ENCODE measurements around the gene PPFIBP2. TPM values are rescaled to one million over a fixed set of nuclear protein-coding genes. Genes with fewer than 3 reads are reported as not detected.

PPFIBP2 gene
- total and polyA plus RNA-seq, 2 of the 13 experiments (the other 11 are each of a cell fraction or from before 2014, with no cell fraction given): 15.0 to 52.5 TPM

GRCh38 chr11:7514099-7514591, 346 bp downstream of the PPFIBP2 start (continued):
- TF ChIP-seq, protein P1, sequence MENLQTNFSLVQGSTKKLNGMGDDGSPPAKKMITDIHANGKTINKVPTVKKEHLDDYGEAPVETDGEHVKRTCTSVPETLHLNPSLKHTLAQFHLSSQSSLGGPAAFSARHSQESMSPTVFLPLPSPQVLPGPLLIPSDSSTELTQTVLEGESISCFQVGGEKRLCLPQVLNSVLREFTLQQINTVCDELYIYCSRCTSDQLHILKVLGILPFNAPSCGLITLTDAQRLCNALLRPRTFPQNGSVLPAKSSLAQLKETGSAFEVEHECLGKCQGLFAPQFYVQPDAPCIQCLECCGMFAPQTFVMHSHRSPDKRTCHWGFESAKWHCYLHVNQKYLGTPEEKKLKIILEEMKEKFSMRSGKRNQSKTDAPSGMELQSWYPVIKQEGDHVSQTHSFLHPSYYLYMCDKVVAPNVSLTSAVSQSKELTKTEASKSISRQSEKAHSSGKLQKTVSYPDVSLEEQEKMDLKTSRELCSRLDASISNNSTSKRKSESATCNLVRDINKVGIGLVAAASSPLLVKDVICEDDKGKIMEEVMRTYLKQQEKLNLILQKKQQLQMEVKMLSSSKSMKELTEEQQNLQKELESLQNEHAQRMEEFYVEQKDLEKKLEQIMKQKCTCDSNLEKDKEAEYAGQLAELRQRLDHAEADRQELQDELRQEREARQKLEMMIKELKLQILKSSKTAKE (CRISPR knock-in tag; IDR thresholded peaks at IDR 0.05; ENCODE audit: borderline replicate concordance): no peak
- TF ChIP-seq PHF21A (CRISPR knock-in tag; IDR thresholded peaks at IDR 0.05) (no peak), ATF4 (CRISPR knock-in tag; IDR thresholded peaks at IDR 0.05) (no peak), ZNF770 (CRISPR knock-in tag; IDR thresholded peaks at IDR 0.05) (no peak), TAF1 (CRISPR knock-in tag; IDR thresholded peaks at IDR 0.05) (peak; percentile 15; the same call in 1 of the 2 replicates), ZNF460 (CRISPR knock-in tag; IDR thresholded peaks at IDR 0.05; ENCODE audit: borderline replicate concordance) (no peak), HBP1 (CRISPR knock-in tag; IDR thresholded peaks at IDR 0.05; ENCODE audit: low read depth) (0 out of 2 replicates have a peak, but pooled peaks have one; percentile 19), PCBP1 (IDR thresholded peaks at IDR 0.05; ENCODE audit: borderline replicate concordance, low read depth, low read length) (no peak), ZC3H13 (CRISPR knock-in tag; IDR thresholded peaks at IDR 0.05) (no peak), ZNF83 (CRISPR knock-in tag; IDR thresholded peaks at IDR 0.05; ENCODE audit: borderline replicate concordance) (0 out of 2 replicates have a peak, but pooled peaks have one; percentile 35), JDP2 (CRISPR knock-in tag; IDR thresholded peaks at IDR 0.05; ENCODE audit: borderline replicate concordance) (no peak), GLI4 (CRISPR knock-in tag; IDR thresholded peaks at IDR 0.05; ENCODE audit: borderline replicate concordance) (no peak), PLRG1 (conservative IDR thresholded peaks at IDR 0.05) (no peak), NR0B2 (CRISPR knock-in tag; IDR thresholded peaks at IDR 0.05) (no peak)
- TF ChIP-seq, protein P2, sequence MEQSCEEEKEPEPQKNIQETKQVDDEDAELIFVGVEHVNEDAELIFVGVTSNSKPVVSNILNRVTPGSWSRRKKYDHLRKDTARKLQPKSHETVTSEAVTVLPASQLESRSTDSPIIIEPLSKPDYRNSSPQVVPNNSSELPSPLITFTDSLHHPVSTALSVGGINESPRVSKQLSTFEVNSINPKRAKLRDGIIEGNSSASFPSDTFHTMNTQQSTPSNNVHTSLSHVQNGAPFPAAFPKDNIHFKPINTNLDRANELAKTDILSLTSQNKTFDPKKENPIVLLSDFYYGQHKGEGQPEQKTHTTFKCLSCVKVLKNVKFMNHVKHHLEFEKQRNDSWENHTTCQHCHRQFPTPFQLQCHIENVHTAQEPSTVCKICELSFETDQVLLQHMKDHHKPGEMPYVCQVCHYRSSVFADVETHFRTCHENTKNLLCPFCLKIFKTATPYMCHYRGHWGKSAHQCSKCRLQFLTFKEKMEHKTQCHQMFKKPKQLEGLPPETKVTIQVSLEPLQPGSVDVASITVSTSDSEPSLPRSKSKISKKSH (CRISPR knock-in tag; IDR thresholded peaks at IDR 0.05; ENCODE audit: borderline replicate concordance): no peak
- TF ChIP-seq, protein P3, sequence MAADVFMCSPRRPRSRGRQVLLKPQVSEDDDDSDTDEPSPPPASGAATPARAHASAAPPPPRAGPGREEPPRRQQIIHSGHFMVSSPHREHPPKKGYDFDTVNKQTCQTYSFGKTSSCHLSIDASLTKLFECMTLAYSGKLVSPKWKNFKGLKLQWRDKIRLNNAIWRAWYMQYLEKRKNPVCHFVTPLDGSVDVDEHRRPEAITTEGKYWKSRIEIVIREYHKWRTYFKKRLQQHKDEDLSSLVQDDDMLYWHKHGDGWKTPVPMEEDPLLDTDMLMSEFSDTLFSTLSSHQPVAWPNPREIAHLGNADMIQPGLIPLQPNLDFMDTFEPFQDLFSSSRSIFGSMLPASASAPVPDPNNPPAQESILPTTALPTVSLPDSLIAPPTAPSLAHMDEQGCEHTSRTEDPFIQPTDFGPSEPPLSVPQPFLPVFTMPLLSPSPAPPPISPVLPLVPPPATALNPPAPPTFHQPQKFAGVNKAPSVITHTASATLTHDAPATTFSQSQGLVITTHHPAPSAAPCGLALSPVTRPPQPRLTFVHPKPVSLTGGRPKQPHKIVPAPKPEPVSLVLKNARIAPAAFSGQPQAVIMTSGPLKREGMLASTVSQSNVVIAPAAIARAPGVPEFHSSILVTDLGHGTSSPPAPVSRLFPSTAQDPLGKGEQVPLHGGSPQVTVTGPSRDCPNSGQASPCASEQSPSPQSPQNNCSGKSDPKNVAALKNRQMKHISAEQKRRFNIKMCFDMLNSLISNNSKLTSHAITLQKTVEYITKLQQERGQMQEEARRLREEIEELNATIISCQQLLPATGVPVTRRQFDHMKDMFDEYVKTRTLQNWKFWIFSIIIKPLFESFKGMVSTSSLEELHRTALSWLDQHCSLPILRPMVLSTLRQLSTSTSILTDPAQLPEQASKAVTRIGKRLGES (CRISPR knock-in tag; IDR thresholded peaks at IDR 0.05; ENCODE audit: borderline replicate concordance): no peak
